ENCODE data around the gene IL15RA. TPM values are rescaled to one million over a fixed set of nuclear protein-coding genes. Genes with fewer than 3 reads are reported as not detected.
A peak's percentile ranks its signal among the peaks of the same experiment; 100 is the strongest.
"Not testable (repeated sequence)": the region's sequence is repeated elsewhere in the genome, so short reads cannot be mapped to it uniquely, and the experiment has no call there.

IL15RA gene
- total RNA-seq, 3 donors from 2014 or later, result 15.1 to 35.7 (median 25.9) TPM

GRCh38 chr10:5963591-5963990 lies 13.8 kb downstream of the IL15RA start:
- peak in 1 of 2 donors; percentile 49 for DNase-seq (ENCODE audit: low spot score in 2 of 2)
- TF ChIP-seq, protein P1, sequence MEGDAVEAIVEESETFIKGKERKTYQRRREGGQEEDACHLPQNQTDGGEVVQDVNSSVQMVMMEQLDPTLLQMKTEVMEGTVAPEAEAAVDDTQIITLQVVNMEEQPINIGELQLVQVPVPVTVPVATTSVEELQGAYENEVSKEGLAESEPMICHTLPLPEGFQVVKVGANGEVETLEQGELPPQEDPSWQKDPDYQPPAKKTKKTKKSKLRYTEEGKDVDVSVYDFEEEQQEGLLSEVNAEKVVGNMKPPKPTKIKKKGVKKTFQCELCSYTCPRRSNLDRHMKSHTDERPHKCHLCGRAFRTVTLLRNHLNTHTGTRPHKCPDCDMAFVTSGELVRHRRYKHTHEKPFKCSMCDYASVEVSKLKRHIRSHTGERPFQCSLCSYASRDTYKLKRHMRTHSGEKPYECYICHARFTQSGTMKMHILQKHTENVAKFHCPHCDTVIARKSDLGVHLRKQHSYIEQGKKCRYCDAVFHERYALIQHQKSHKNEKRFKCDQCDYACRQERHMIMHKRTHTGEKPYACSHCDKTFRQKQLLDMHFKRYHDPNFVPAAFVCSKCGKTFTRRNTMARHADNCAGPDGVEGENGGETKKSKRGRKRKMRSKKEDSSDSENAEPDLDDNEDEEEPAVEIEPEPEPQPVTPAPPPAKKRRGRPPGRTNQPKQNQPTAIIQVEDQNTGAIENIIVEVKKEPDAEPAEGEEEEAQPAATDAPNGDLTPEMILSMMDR (IDR thresholded peaks at IDR 0.05), result no peak
- TF ChIP-seq POLR2A (IDR thresholded peaks at IDR 0.05), result no peak
- Histone ChIP-seq H3K36me3 (no peaks in the 10 kb centered on the region), H3K27ac (no peak overlapping the region), H3K27me3 (no peaks in the 10 kb centered on the region), H3K9me3 (no peaks in the 10 kb centered on the region), H3K4me3 (no peak overlapping the region), H3K4me1 (no peaks in the 10 kb centered on the region)
- intact Hi-C loops (cut with DNase I; ENCODE audit: low total_unique reads), result no loop called here

DNA sequence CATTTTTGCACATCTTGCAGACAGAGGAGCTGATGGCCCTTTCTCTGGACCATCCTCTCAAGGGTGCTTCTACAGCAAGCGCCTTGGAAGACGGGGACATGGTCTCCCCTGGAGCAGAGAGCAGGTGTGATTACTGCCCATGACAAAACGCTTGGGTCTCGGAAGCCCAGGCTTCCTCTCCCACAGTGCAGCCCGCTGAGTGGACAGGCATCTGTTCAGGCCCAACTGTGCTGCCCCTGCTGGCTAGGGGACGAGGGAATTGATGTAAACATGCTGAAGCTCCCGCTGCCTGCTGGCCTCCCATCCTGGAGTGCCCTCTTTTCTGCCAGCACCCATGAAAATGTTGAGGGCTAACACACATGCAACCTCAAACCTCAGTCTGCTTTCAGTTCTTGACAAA lies 14.3 kb downstream of the IL15RA start:
- no peak for TF ChIP-seq POLR2A (IDR thresholded peaks at IDR 0.05)
- TF ChIP-seq, protein P1 (IDR thresholded peaks at IDR 0.05), result no peak
- TF ChIP-seq POLR2AphosphoS5 (IDR thresholded peaks at IDR 0.05), result no peak
- Histone ChIP-seq H3K27me3 (no peaks in the 10 kb centered on the region), H3K9me3 (no peaks in the 10 kb centered on the region), H3K27ac (no peak overlapping the region), H3K4me3 (no peak overlapping the region), H3K36me3 (no peaks in the 10 kb centered on the region), H3K4me1 (no peaks in the 10 kb centered on the region)
- intact Hi-C loops (cut with DNase I; ENCODE audit: low total_unique reads), result no loop called here
- peak in 1 of 2 donors; percentile 37 for DNase-seq (ENCODE audit: low spot score in 2 of 2)

DNA sequence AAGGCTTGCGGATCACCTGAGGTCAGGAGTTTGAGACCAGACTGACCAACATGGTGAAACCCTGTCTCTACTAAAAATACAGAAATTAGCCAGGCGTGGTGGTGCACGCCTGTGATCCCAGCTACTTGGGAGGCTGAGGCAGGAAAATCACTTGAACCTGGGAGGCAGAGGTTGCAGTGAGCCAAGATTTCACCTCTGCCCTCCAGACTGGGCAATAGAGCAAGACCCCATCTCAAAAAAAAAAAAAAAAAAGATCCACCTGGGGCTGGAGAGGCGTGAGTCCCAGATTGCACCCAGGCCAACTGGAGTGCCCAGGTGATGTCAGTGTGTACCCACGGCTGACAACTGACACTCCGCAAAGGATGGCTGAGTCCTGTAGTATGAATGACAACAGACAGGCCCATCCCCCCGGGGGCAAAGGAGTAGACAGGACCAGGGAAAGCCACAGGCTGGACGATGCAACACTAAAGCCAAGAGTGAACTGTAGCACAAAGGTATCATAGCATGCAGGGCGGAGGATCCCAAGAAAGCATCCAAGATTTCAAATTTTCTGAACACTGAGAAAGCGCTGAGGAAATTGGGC lies 14.9 kb downstream of the IL15RA start:
- H3K27me3 ChIP-seq; H3K9me3 ChIP-seq; intact Hi-C loops (cut with DNase I; ENCODE audit: low total_unique reads); H3K36me3 ChIP-seq; H3K4me1 ChIP-seq; H3K4me3 ChIP-seq: not testable (repeated sequence)
- peak in 1 of 2 donors; percentile 25 for DNase-seq (ENCODE audit: low spot score in 2 of 2)
- peak overlapping the region in 1 of 2 donors; percentile 60 for H3K27ac ChIP-seq

DNA sequence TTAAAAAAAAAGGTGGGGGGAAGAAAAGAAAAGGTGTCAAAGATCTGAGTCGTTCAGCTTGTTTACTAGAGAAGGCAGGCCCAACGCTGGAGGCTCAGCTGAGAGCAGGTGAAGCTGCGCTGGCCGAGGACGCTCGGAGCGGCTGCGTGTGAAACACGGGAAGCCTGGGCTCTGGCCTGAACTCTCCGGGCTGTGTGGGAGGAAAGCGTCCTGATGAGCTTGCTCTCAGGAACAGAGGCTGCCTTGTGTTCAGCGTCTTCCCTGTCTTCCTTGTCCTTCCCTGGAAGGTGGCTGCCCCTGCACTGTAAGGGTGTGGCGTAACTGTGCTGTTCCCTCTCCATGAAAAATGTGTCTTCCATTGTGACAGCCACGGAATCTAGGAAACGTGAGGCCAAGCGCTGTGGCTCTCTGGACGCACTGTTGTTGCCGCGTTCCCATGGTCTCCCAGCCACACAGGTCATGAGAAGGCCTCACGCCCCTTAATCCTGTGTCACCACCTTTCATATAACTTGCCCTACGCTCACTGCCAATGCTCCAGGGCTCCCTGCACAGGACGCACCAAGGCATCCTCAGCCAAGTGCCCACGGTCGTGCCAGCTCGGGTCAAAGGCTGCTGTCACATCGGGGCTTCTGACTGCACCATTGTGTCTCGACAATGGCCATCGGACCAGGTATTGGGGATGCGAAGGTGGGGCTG lies 15.8 kb downstream of the IL15RA start:
- no peaks in the 10 kb centered on the region for H3K9me3 ChIP-seq
- intact Hi-C loops (cut with DNase I; ENCODE audit: low total_unique reads), result no loop called here
- TF ChIP-seq POLR2A (IDR thresholded peaks at IDR 0.05), result no peak
- TF ChIP-seq POLR2AphosphoS5 (IDR thresholded peaks at IDR 0.05), result no peak
- TF ChIP-seq, protein P1 (IDR thresholded peaks at IDR 0.05), result no peak
- H3K27ac ChIP-seq, result peak overlapping the region; percentile 60 to 68
- H3K4me3 ChIP-seq, result no peak overlapping the region
- DNase-seq (ENCODE audit: low spot score in 2 of 2), result peak; percentile 48 to 69
- no peaks in the 10 kb centered on the region for H3K36me3 ChIP-seq
- no peaks in the 10 kb centered on the region for H3K27me3 ChIP-seq
- H3K4me1 ChIP-seq, result no peaks in the 10 kb centered on the region

DNA sequence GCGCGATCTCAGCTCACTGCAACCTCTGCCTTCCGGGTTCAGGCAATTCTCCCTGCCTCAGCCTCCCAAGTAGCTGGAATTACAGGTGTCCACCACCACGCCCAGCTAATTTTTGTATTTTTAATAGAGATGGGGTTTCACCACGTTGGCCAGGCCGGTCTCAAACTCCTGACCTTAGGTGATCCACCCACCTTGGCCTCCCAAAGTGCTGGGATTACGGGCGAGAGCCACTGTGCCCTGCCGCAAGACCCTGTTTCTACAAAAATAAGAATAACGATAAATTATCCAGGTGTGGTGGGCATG lies 16.4 kb downstream of the IL15RA start:
- DNase-seq (ENCODE audit: low spot score in 2 of 2); H3K4me1 ChIP-seq; H3K27me3 ChIP-seq; H3K9me3 ChIP-seq; H3K4me3 ChIP-seq; intact Hi-C loops (cut with DNase I; ENCODE audit: low total_unique reads); H3K36me3 ChIP-seq: not testable (repeated sequence)
- H3K27ac ChIP-seq, result peak overlapping the region; percentile 60 to 68

DNA sequence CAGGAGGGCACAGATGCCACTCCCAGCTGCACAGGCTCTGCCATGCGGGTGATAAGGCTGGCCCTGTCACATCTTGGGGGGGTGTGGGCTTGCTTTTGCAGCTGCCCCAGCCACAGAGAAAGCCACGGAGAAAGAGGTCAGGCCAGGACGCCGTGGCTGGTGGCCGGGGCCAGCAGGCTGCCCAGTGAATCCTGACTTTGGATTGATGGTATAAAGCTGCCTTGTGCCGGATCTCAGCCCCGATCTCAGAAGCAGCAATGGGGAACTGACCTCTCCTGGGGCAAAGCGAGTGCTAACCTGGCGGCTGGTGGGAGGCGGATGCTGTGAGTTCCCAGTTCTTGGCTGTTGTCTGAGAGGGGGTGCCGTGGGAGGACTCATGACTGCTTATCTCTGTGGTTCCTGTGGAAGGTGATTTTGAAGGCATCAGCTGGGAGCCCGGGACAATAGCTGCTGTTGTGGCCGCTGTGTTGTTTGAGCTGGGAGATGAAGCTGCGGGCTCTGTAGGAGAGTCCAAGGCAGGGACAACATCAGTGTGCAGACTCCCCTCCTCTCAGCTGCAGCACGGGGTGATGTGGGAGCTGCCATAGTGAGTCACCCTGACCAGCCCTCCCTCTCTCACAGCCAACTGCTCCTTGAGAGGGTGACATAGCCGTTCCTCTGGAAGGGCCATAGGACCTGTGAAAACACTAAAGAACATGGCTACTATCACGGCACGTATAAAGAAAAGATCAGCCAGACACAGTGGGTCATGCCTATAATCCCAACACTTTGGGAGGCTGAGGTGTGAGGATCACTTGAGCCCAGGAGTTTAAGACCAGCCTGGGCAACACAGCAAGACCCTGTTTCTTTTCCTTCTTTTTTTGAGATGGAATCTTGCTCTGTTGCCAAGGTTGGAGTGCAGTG lies 17.0 kb downstream of the IL15RA start:
- TF ChIP-seq, protein P1 (IDR thresholded peaks at IDR 0.05), result no peak
- Histone ChIP-seq H3K9me3 (no peaks in the 10 kb centered on the region), H3K27me3 (no peaks in the 10 kb centered on the region), H3K4me1 (no peaks in the 10 kb centered on the region), H3K36me3 (no peaks in the 10 kb centered on the region), H3K27ac (peak overlapping the region; percentile 60 to 68), H3K4me3 (no peak overlapping the region)
- DNase-seq (ENCODE audit: low spot score in 2 of 2), result peak in 1 of 2 donors; percentile 28
- intact Hi-C loops (cut with DNase I; ENCODE audit: low total_unique reads), result no loop called here
